Common myeloid progenitor, CD34-positive (primary cell): ENCODE data around the gene ZBTB16.

Experiments
- CTCF ChIA-PET: fragments of 350-600 bp; sonication (Branson Sonifier 250); formaldehyde crosslinking; loops from one replicate; lab custom pipeline; 2021; ENCODE audit warnings: antibody characterized with exemption; lab: Charles Lee
- POLR2A ChIA-PET: fragments of 350-600 bp; sonication (Branson Sonifier 250); formaldehyde crosslinking; loops from one replicate; lab custom pipeline; 2021; ENCODE audit warnings: antibody characterized with exemption; lab: Charles Lee
- DNase-seq, 3 donors: peaks; one replicate each; pipeline versions ENCODE4 v3.0.0 to v3.0.0-alpha.2; 2013
- H3K27ac ChIP-seq, 2 experiments: 1 replicate in 1 of 2; 2 replicates in 1 of 2; pipeline ENCODE4 v1.7.0; 2013; ENCODE audit warnings: inconsistent platforms in 2 of 2, low read length in 2 of 2, mild to moderate bottlenecking in 2 of 2, low read depth in 1 of 2, moderate library complexity in 1 of 2; ENCODE audit not compliant: severe bottlenecking in 2 of 2, insufficient read depth in 1 of 2, poor library complexity in 1 of 2
- H3K27me3 ChIP-seq, 5 experiments: replicated peaks in 2 of 5; 1 replicate in 3 of 5; 2 replicates in 2 of 5; pipeline versions ENCODE4 v1.6.1 to v1.7.0; 2013; ENCODE audit warnings: low read length in 4 of 5, mild to moderate bottlenecking in 2 of 5, moderate library complexity in 2 of 5, inconsistent platforms in 1 of 5; ENCODE audit not compliant: insufficient read depth in 5 of 5, control insufficient read depth in 4 of 5
- H3K36me3 ChIP-seq, 4 experiments: 1 replicate in 2 of 4; 2 replicates in 2 of 4; pipeline versions ENCODE4 v1.6.1 to v1.7.0; 2013; ENCODE audit warnings: low read length in 3 of 4, control low read depth in 1 of 4, mild to moderate bottlenecking in 1 of 4; ENCODE audit not compliant: control insufficient read depth in 4 of 4, insufficient read depth in 4 of 4
- H3K4me1 ChIP-seq, 4 experiments: 1 replicate in 3 of 4; 2 replicates in 1 of 4; pipeline versions ENCODE4 v1.6.1 to v1.7.1; 2013; ENCODE audit warnings: low read length in 3 of 4, mild to moderate bottlenecking in 3 of 4, control low read depth in 1 of 4, inconsistent platforms in 1 of 4, moderate library complexity in 1 of 4; ENCODE audit not compliant: control insufficient read depth in 4 of 4, insufficient read depth in 4 of 4; ENCODE audit errors: control extremely low read depth in 1 of 4
- H3K4me3 ChIP-seq, 7 experiments: 1 replicate in 4 of 7; 2 replicates in 3 of 7; pipeline versions ENCODE4 v1.5.1 to v1.7.0; 2013; ENCODE audit warnings: mild to moderate bottlenecking in 7 of 7, low read length in 6 of 7, moderate library complexity in 6 of 7, inconsistent platforms in 2 of 7, low read depth in 2 of 7, control low read depth in 1 of 7; ENCODE audit not compliant: insufficient read depth in 4 of 7, control insufficient read depth in 1 of 7; ENCODE audit errors: extremely low read depth in 1 of 7
- H3K9me3 ChIP-seq, 5 experiments: 1 replicate in 4 of 5; 2 replicates in 1 of 5; pipeline versions ENCODE4 v1.6.1 to v1.7.1; 2013; ENCODE audit warnings: low read length in 4 of 5, mild to moderate bottlenecking in 2 of 5, inconsistent platforms in 1 of 5, low read depth in 1 of 5, moderate library complexity in 1 of 5; ENCODE audit not compliant: control insufficient read depth in 4 of 5, insufficient read depth in 2 of 5; ENCODE audit errors: control extremely low read depth in 1 of 5
- WGBS: methylation state at CpG from one replicate; pipeline ENCODE4 v1.1.5; 2013; ENCODE audit not compliant: insufficient coverage; 5-methylcytosine and 5-hydroxymethylcytosine counted together

Gene ZBTB16

DNA sequence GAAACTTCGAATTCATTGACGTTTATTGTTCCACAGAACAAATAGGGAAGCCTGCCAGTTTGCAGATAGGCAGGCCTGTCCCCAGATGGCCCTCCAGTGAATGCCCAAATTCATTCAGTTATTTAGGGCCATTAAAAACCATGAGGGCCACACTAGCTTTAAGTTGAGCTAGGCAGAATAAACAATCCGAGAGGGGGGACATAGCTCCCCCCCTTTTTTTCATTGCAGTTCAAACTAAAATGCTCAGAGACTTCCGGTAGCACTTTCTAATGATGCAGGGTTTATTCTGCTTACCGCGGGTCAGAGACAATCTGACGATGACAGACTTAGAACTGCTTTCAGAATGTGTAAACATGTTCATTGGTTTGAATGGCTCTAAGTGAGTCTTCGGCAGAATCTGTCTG, 72.0 kb downstream of the ZBTB16 start:
- peaks cover 10 to 69% (median 33%) of the 10 kb centered on the region in 4 experiments for H3K4me1 ChIP-seq
- ChIA-PET POLR2A (no interaction called here), CTCF (interaction anchor here (1.3 kb wide), 1 partner anchor 23 kb away, joined by 5 read pairs; no protein-coding TSS in a partner anchor)

DNA sequence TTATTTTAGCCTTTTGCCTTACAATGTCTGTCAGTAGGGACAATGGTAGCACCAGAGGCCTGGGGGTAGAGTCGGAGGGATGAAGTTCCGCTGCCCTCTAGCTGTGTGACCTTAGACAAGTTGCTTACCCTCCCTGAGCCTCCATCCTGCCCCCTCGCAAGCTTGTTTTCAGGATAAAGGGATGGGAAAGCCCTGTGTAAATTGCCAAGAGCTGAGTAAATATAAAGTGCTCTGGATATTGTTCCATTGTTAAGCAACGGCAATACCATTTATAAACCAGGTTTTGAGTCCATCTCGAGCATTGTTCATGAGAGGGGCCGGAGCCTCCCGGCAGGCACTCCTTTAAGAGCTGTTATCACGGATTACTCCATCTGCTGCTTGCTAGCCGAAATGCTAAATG, 72.9 kb downstream of the ZBTB16 start:
- Histone ChIP-seq H3K36me3 (peaks cover 0 to 2% (median 0%) of the 10 kb centered on the region in 4 experiments), H3K27ac (no peak overlapping the region), H3K9me3 (no peaks in the 10 kb centered on the region), H3K27me3 (no peaks in the 10 kb centered on the region), H3K4me1 (peaks cover 15 to 78% (median 42%) of the 10 kb centered on the region in 4 experiments), H3K4me3 (no peak overlapping the region)
- ChIA-PET CTCF (interaction anchor here (1.1 to 6.3 kb wide), 5 partner anchors 13 to 58 kb away, joined by 3 to 41 read pairs (median 34); no protein-coding TSS in a partner anchor), POLR2A (no interaction called here)
- 97% methylated on average over 6 of the region's 9 CpGs for WGBS
- DNase-seq = no peak

More for the DNA sequence above, 72.0 kb downstream of the ZBTB16 start:
- Histone ChIP-seq H3K36me3 (peaks cover 0 to 10% (median 0%) of the 10 kb centered on the region in 4 experiments), H3K27me3 (no peaks in the 10 kb centered on the region), H3K27ac (peak overlapping the region in 1 of 2 experiments; percentile 40), H3K4me3 (peak overlapping the region in 1 of 7 experiments; percentile 20), H3K9me3 (no peaks in the 10 kb centered on the region)
- DNase-seq = peak in 2 of 3 donors; percentile 54 to 71
- 24% methylated on average over 8 of the region's 8 CpGs for WGBS

- POLR2A ChIA-PET = no interaction called here
- no peak overlapping the region for H3K27ac ChIP-seq
- H3K4me1 ChIP-seq = peaks cover 18 to 84% (median 47%) of the 10 kb centered on the region in 4 experiments
- WGBS = 90% methylated on average over 3 of the region's 6 CpGs
- H3K27me3 ChIP-seq = no peaks in the 10 kb centered on the region
- no peaks in the 10 kb centered on the region for H3K36me3 ChIP-seq
- CTCF ChIA-PET = interaction anchor here (1.1 to 6.3 kb wide), 6 partner anchors 8 to 59 kb away, joined by 3 to 41 read pairs (median 23); no protein-coding TSS in a partner anchor
- H3K9me3 ChIP-seq = no peaks in the 10 kb centered on the region
- DNase-seq = no peak
- H3K4me3 ChIP-seq = no peak overlapping the region
These were observed 73.5 kb downstream of the ZBTB16 start for GRCh38 chr11:114132944-114133394.

- peaks cover 20 to 86% (median 52%) of the 10 kb centered on the region in 4 experiments for H3K4me1 ChIP-seq
- no peaks in the 10 kb centered on the region for H3K9me3 ChIP-seq
- POLR2A ChIA-PET = interaction anchor here (1.2 kb wide), 1 partner anchor 25 kb away, joined by 3 read pairs; no protein-coding TSS in a partner anchor
- H3K4me3 ChIP-seq = no peak overlapping the region
- CTCF ChIA-PET = interaction anchor here (0.8 to 6.3 kb wide), 20 partner anchors 9 to 73 kb away, joined by 3 to 41 read pairs (median 4); no protein-coding TSS in a partner anchor
- no peaks in the 10 kb centered on the region for H3K27me3 ChIP-seq
- H3K27ac ChIP-seq = no peak overlapping the region
- no peak for DNase-seq
- H3K36me3 ChIP-seq = no peaks in the 10 kb centered on the region
- WGBS = 90% methylated on average over 8 of the region's 9 CpGs
These were observed 74.2 kb downstream of the ZBTB16 start for GRCh38 chr11:114133548-114134329.

DNA sequence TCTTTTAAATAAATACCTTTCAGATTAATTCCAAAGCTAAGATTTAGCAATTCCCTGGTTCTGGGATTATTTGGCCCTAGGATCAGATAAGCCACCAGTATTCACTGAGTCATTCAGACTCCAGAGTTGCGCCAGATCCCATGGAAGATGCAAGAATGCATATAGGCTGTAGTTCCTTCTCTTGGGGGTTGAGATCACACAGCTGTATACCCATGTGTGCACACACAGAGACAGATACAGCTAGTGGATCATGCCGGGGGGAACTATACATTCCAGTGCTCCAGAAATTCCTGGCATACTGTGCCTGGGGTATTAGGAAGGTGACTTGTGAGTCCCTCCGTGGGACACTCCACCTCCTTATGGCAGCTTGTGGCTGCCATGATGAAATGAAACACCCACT, 75.4 kb downstream of the ZBTB16 start:
- no peaks in the 10 kb centered on the region for H3K27me3 ChIP-seq
- DNase-seq = no peak
- POLR2A ChIA-PET = interaction anchor here (1.2 kb wide), 1 partner anchor 26 kb away, joined by 3 read pairs; no protein-coding TSS in a partner anchor
- H3K27ac ChIP-seq = peak overlapping the region; percentile 81 to 91
- no peaks in the 10 kb centered on the region for H3K36me3 ChIP-seq
- no peak overlapping the region for H3K4me3 ChIP-seq
- no peaks in the 10 kb centered on the region for H3K9me3 ChIP-seq
- WGBS = 95% methylated on average over 3 of the region's 3 CpGs
- CTCF ChIA-PET = interaction anchor here (0.8 to 6.3 kb wide), 16 partner anchors 10 to 61 kb away, joined by 3 to 41 read pairs (median 4); no protein-coding TSS in a partner anchor
- peaks cover 28 to 86% (median 56%) of the 10 kb centered on the region in 4 experiments for H3K4me1 ChIP-seq

GRCh38 chr11:114135737-114136151, 76.2 kb downstream of the ZBTB16 start:
- Histone ChIP-seq H3K9me3 (no peaks in the 10 kb centered on the region), H3K27ac (peak overlapping the region; percentile 81 to 91), H3K4me3 (peak overlapping the region in 4 of 7 experiments; percentile 9 to 42 (median 27)), H3K4me1 (peaks cover 28 to 86% (median 56%) of the 10 kb centered on the region in 4 experiments), H3K27me3 (no peaks in the 10 kb centered on the region), H3K36me3 (no peaks in the 10 kb centered on the region)
- CTCF ChIA-PET = interaction anchor here (0.8 to 6.3 kb wide), 11 partner anchors 11 to 80 kb away, joined by 3 to 41 read pairs (median 5); no protein-coding TSS in a partner anchor
- POLR2A ChIA-PET = interaction anchor here (1.9 kb wide), 1 partner anchor 53 kb away, joined by 9 read pairs; no protein-coding TSS in a partner anchor
- peak; percentile 84 to 95 (median 92) for DNase-seq
- WGBS = 0% methylated on average over 1 of the region's 4 CpGs
